Erythroblast (primary cell): ENCODE measurements around the gene A3GALT2.

Experiments
- GATA1 ChIP-seq: IDR thresholded peaks from 2 replicates; pipeline ENCODE4 v1.6.1; 2011; ENCODE audit warnings: low read depth, mild to moderate bottlenecking, control low read depth, low read length, moderate library complexity
- POLR2A ChIP-seq: IDR thresholded peaks from 2 replicates; pipeline ENCODE4 v1.6.1; 2011; ENCODE audit warnings: mild to moderate bottlenecking, low read length

GRCh38 chr1:33266766-33267165 is 54.1 kb downstream of the A3GALT2 start:
- TF ChIP-seq POLR2A (no peak), GATA1 (no peak)
